ENCODE data around the gene MYH2. TPM values are rescaled to one million over a fixed set of nuclear protein-coding genes. Genes with fewer than 3 reads are reported as not detected.

The MYH2 gene
- total RNA-seq: not detected

- Histone ChIP-seq H3K4me3 (no peak within 1 kb of the TSS), H3K36me3 (no peaks in the 10 kb centered on the region), H3K9me3 (no peaks in the 10 kb centered on the region), H3K27ac (no peak within 1 kb of the TSS), H3K27me3 (peaks cover 0 to 4% (median 0%) of the 10 kb centered on the region in 4 donors), H3K4me1 (no peaks in the 10 kb centered on the region)
- WGBS, 2 donors: 33 to 49% methylated on average over 9 of the region's 9 CpGs
- TF ChIP-seq CTCF (IDR thresholded peaks at IDR 0.05) (no peak), POLR2A (IDR thresholded peaks at IDR 0.05) (no peak)
- no peak for DNase-seq
- intact Hi-C loops (cut with DNase I): no loop called here
Measured at GRCh38 chr17:10549096-10549842, at the start of gene MYH2. Gene MYH2, minus strand, starts transcription at chr17:10549658. Its CDS starts 1,738 bp downstream, at chr17:10547920.

GRCh38 chr17:10598621-10599020 is 49.2 kb upstream of the MYH2 start:
- no peak for DNase-seq
- WGBS, 2 donors: 61 to 73% methylated on average over 2 of the region's 2 CpGs
- intact Hi-C loops (cut with DNase I): no loop called here
- H3K9me3 ChIP-seq: no peaks in the 10 kb centered on the region
- TF ChIP-seq POLR2A (IDR thresholded peaks at IDR 0.05) (no peak), CTCF (IDR thresholded peaks at IDR 0.05) (no peak)
- H3K27me3 ChIP-seq: peaks cover 0 to 9% (median 0%) of the 10 kb centered on the region in 4 donors
- H3K36me3 ChIP-seq: no peaks in the 10 kb centered on the region
- H3K4me3 ChIP-seq: no peak overlapping the region
- no peak overlapping the region for H3K27ac ChIP-seq
- no peaks in the 10 kb centered on the region for H3K4me1 ChIP-seq

- 87 to 91% methylated on average over 8 of the region's 8 CpGs for WGBS, 2 donors
- intact Hi-C loops (cut with DNase I): no loop called here
- no peak overlapping the region for H3K4me3 ChIP-seq
- H3K36me3 ChIP-seq: no peaks in the 10 kb centered on the region
- H3K27me3 ChIP-seq: no peaks in the 10 kb centered on the region
- DNase-seq: no peak
- H3K4me1 ChIP-seq: no peaks in the 10 kb centered on the region
- TF ChIP-seq CTCF (IDR thresholded peaks at IDR 0.05): no peak
- no peak for TF ChIP-seq POLR2A (IDR thresholded peaks at IDR 0.05)
- no peak overlapping the region for H3K27ac ChIP-seq
- H3K9me3 ChIP-seq: no peaks in the 10 kb centered on the region
Measured at GRCh38 chr17:10589553-10590145, 40.2 kb upstream of the MYH2 start.

GRCh38 chr17:10585529-10585928 is 36.1 kb upstream of the MYH2 start:
- WGBS, 2 donors: 71 to 77% methylated on average over 9 of the region's 9 CpGs
- Histone ChIP-seq H3K27ac (no peak overlapping the region), H3K4me1 (no peaks in the 10 kb centered on the region), H3K36me3 (no peaks in the 10 kb centered on the region), H3K27me3 (peaks cover 0 to 7% (median 0%) of the 10 kb centered on the region in 4 donors), H3K4me3 (no peak overlapping the region), H3K9me3 (no peaks in the 10 kb centered on the region)
- intact Hi-C loops (cut with DNase I): no loop called here
- DNase-seq: no peak
- no peak for TF ChIP-seq POLR2A (IDR thresholded peaks at IDR 0.05)
- TF ChIP-seq CTCF (IDR thresholded peaks at IDR 0.05): no peak

DNA sequence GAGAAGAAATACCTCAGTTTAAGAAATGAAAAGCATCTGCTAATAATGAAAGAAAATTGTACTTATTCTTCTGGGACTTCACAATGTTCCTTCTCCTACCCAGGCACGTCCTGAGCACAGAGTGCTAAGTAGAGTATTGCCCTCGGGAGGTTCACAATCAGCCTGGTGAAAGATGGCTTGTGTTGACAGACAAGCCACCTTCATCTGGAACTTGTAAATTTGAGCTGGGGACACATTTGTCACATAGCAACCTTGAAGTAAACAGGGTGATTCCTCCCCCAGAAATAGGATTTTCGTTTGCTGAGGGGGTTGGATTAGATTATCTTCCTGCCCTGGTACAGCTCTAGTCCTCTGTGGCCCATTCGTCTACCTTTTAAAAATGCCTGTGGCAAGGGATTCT is 34.4 kb upstream of the MYH2 start:
- 34 to 38% methylated on average over 4 of the region's 4 CpGs for WGBS, 2 donors
- Histone ChIP-seq H3K36me3 (no peaks in the 10 kb centered on the region), H3K9me3 (no peaks in the 10 kb centered on the region), H3K4me3 (no peak overlapping the region), H3K4me1 (no peaks in the 10 kb centered on the region), H3K27me3 (peaks cover 0 to 7% (median 0%) of the 10 kb centered on the region in 4 donors), H3K27ac (no peak overlapping the region)
- no peak for DNase-seq
- intact Hi-C loops (cut with DNase I): no loop called here
- TF ChIP-seq POLR2A (IDR thresholded peaks at IDR 0.05) (no peak), CTCF (IDR thresholded peaks at IDR 0.05) (no peak)

Data from esophagus squamous epithelium (tissue), 5 donors.